Breast epithelium (tissue), 4 donors: ENCODE data around the gene FUBP3. TPM values are rescaled to one million over a fixed set of nuclear protein-coding genes. Genes with fewer than 3 reads are reported as not detected.

Experiments
- DNase-seq, 2 donors: peaks; one replicate each; pipeline ENCODE4 v3.0.0-alpha.2; 2019; ENCODE audit warnings: low spot score in 2 of 2
- H3K27ac ChIP-seq, 2 donors: fragments of 200-600 bp; sonication (generic) in 1 of 2; one replicate each; pipeline ENCODE4 v1.5.1; 2016 to 2019; ENCODE audit warnings: mild to moderate bottlenecking in 1 of 2
- H3K27me3 ChIP-seq, 2 donors: fragments of 200-600 bp; sonication (generic) in 1 of 2; one replicate each; pipeline versions ENCODE4 v1.5.1 to v1.6.0; 2017 to 2019; ENCODE audit warnings: control low read depth in 1 of 2, mild to moderate bottlenecking in 1 of 2
- H3K36me3 ChIP-seq: fragments of 200-600 bp; one replicate; pipeline ENCODE4 v1.5.1; 2019
- H3K4me1 ChIP-seq, 2 donors: fragments of 200-600 bp; sonication (generic); one replicate each; pipeline ENCODE4 v1.5.1; 2016 to 2019; ENCODE audit warnings: control low read depth in 1 of 2
- H3K4me3 ChIP-seq, 3 donors: fragments of 200-600 bp; sonication (generic); 1 replicate in 2 of 3; 2 replicates in 1 of 3; pipeline ENCODE4 v1.5.1; 2016 to 2019; ENCODE audit warnings: mild to moderate bottlenecking in 3 of 3, moderate library complexity in 2 of 3
- H3K9me3 ChIP-seq, 2 donors: fragments of 200-600 bp; sonication (generic) in 1 of 2; one replicate each; pipeline ENCODE4 v1.5.1; 2016 to 2019; ENCODE audit warnings: control low read depth in 1 of 2
- POLR2A ChIP-seq: fragments of 450-650 bp; IDR thresholded peaks from one replicate; pipeline ENCODE4 v1.6.1; 2016; ENCODE audit warnings: antibody characterized with exemption, mild to moderate bottlenecking, moderate library complexity
- POLR2AphosphoS5 ChIP-seq, 3 donors: sonication (generic); formaldehyde crosslinking; IDR thresholded peaks; one replicate each; pipeline ENCODE4 v1.6.1; 2017; ENCODE audit warnings: antibody characterized with exemption in 3 of 3
- intact Hi-C: fragments of 100-400 bp; cut with DNase I; formaldehyde crosslinking; loops from one replicate; pipeline ENCODE4 v1.15.1; 2023; ENCODE audit warnings: low total_unique reads
- total RNA-seq, 3 donors: library from RNA; depleted of rRNA; stranded (reverse); fragments of >200 nt; gene quantifications; one replicate each; pipeline ENCODE4 v1.1.0, GENCODE V29; 2016
- TF ChIP-seq, protein P1 (sequence below), 3 donors: fragments of 450-650 bp; IDR thresholded peaks; one replicate each; pipeline ENCODE4 v1.5.1; 2016 to 2017; ENCODE audit warnings: antibody characterized with exemption in 3 of 3, mild to moderate bottlenecking in 3 of 3, moderate library complexity in 3 of 3

Gene FUBP3
- total RNA-seq, 3 donors from 2014 or later = 36.6 to 42.6 (median 38.7) TPM

DNA sequence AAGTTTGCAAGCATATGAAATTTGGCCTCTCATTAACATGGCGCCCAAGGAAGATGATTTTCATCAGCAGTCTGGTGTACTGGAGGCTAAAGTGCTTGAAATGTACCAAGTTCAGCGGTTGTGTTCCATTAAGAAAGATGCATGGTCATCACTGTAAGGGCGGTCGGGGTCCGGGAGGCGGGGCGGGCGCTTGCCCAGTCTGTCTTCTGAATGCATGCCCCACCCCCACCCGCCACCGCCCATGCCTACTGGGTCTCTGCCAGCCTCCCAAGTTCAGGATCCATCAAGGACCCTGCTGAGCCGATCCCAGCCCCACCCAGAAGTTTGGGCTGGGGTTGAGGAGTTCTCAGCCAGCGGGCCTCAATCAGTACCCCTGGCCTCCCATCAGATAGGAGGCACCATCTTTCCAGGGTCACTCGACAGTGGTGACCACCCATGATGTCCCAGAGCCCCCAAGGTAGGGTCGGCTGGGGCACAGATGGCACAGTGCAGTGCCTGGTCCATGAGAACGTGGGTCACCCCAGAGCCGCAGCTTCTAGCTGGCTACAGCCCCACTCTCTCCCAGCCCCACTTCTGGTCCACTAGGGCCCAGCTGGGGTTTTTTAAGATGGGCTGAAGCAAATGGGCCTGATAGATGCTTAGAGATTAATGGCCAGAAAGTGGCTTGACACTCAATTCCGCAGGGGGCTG is 60.6 kb downstream of the FUBP3 start:
- intact Hi-C loops = no loop called here
- Histone ChIP-seq H3K27ac (no peak overlapping the region), H3K4me3 (no peak overlapping the region), H3K27me3 (no peaks in the 10 kb centered on the region), H3K4me1 (no peaks in the 10 kb centered on the region), H3K36me3 (peaks cover 5% of the 10 kb centered on the region), H3K9me3 (no peaks in the 10 kb centered on the region)
- TF ChIP-seq POLR2A = no peak
- TF ChIP-seq POLR2AphosphoS5 (IDR thresholded peaks at IDR 0.05) = no peak
- TF ChIP-seq, protein P1, sequence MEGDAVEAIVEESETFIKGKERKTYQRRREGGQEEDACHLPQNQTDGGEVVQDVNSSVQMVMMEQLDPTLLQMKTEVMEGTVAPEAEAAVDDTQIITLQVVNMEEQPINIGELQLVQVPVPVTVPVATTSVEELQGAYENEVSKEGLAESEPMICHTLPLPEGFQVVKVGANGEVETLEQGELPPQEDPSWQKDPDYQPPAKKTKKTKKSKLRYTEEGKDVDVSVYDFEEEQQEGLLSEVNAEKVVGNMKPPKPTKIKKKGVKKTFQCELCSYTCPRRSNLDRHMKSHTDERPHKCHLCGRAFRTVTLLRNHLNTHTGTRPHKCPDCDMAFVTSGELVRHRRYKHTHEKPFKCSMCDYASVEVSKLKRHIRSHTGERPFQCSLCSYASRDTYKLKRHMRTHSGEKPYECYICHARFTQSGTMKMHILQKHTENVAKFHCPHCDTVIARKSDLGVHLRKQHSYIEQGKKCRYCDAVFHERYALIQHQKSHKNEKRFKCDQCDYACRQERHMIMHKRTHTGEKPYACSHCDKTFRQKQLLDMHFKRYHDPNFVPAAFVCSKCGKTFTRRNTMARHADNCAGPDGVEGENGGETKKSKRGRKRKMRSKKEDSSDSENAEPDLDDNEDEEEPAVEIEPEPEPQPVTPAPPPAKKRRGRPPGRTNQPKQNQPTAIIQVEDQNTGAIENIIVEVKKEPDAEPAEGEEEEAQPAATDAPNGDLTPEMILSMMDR (IDR thresholded peaks at IDR 0.05) = no peak
- no peak for DNase-seq

DNA sequence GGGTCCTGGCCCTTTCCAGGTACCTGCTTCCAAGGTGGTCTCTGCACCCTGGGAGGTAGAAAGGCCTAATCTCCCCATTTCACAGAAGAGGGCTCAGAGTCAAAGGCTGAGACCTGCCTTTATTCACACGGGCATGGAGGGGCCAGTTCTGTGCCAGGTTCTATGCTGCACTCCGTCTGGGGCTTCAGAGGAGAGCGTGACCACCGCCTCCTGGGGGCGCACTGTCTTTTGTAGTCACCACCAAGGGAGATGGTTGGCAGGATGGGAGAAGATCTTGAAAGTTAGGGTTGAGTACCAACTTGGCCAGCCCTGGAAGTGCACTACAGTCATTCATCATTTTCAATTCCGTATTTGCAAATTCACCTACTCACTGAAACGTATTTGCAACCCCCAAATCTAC is 61.3 kb downstream of the FUBP3 start:
- no peak overlapping the region for H3K4me3 ChIP-seq
- no peaks in the 10 kb centered on the region for H3K27me3 ChIP-seq
- no peaks in the 10 kb centered on the region for H3K4me1 ChIP-seq
- H3K27ac ChIP-seq = no peak overlapping the region
- TF ChIP-seq, protein P1 (IDR thresholded peaks at IDR 0.05) = no peak
- TF ChIP-seq POLR2A (no peak), POLR2AphosphoS5 (IDR thresholded peaks at IDR 0.05) (no peak)
- no peak for DNase-seq
- peaks cover 0 to under 1% of the 10 kb centered on the region in 2 donors for H3K9me3 ChIP-seq
- peaks cover 5% of the 10 kb centered on the region for H3K36me3 ChIP-seq
- intact Hi-C loops = no loop called here

DNA sequence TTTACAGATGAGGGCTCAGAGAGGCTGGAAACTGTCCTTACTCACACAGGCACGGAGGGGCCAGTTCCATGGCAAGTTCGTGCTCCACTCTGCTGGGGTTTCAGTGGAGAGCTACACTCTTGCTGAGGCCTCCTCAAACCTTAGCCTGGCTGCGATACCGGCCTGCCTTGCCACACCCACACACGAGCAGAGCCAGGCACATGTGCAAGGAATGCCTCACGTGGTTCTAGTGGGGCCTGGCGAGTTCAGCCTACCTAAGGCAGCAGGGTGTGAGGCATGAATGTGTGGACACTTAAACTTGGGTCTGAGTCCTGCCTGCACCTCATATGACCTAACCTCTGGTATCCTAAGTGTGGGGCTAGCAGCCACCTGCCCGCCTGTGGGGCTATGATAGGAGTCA is 63.5 kb downstream of the FUBP3 start:
- no peak overlapping the region for H3K4me3 ChIP-seq
- intact Hi-C loops = no loop called here
- H3K4me1 ChIP-seq = no peaks in the 10 kb centered on the region
- H3K36me3 ChIP-seq = no peaks in the 10 kb centered on the region
- TF ChIP-seq, protein P1 (IDR thresholded peaks at IDR 0.05) = no peak
- TF ChIP-seq POLR2AphosphoS5 (IDR thresholded peaks at IDR 0.05) = no peak
- no peak for DNase-seq
- H3K27ac ChIP-seq = no peak overlapping the region
- H3K27me3 ChIP-seq = no peaks in the 10 kb centered on the region
- peaks cover 0 to 10% of the 10 kb centered on the region in 2 donors for H3K9me3 ChIP-seq

DNA sequence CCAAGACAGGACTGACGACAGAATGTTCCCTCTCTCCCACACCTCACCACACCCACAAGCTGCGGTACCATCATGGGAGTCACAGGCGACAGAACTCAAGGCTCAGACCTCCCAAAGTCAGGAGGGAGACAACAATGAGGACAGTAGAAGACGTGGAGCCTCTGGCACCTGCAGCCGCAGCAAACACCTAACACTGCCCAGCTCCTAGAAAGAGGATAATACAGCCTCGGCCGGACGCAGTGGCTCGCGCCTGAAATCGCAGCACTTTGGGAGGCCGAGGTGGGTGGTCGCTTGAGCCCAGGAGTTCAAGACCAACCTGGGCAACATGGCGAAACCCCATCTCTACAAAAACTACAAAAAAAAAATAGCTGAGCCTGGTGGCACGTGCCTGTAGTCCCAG is 71.8 kb downstream of the FUBP3 start:
- intact Hi-C loops = no loop called here
- TF ChIP-seq POLR2A = no peak
- peaks cover 0 to 9% of the 10 kb centered on the region in 2 donors for H3K27me3 ChIP-seq

DNA sequence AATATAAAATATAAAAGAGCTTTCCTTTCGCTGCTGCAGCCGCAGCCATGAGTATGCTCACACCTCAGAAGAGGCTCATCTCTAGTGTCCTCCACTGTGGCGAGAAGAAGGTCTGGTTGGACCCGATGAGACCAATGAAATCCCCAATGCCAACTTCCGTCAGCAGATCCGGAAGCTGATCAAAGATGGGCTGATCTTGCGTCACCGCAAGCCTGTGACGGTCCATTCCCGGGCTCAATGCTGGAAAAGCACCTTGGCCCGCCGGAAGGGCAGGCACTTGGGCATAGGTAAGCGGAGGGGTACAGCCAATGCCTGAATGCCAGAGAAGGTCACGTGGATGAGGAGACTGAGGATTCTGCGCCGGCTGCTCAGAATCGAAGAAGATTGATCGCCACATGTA is 72.4 kb downstream of the FUBP3 start:
- Histone ChIP-seq H3K4me3 (no peak overlapping the region), H3K36me3 (no peaks in the 10 kb centered on the region), H3K4me1 (no peaks in the 10 kb centered on the region), H3K9me3 (no peaks in the 10 kb centered on the region), H3K27ac (no peak overlapping the region), H3K27me3 (peaks cover 0 to 12% of the 10 kb centered on the region in 2 donors)
- TF ChIP-seq POLR2AphosphoS5 (IDR thresholded peaks at IDR 0.05) = no peak
- TF ChIP-seq, protein P1 (IDR thresholded peaks at IDR 0.05) = no peak
- no peak for TF ChIP-seq POLR2A
- no peak for DNase-seq
- intact Hi-C loops = no loop called here

More for the DNA sequence above, 71.8 kb downstream of the FUBP3 start:
- no peak overlapping the region for H3K4me3 ChIP-seq
- no peaks in the 10 kb centered on the region for H3K4me1 ChIP-seq
- DNase-seq = no peak
- H3K27ac ChIP-seq = no peak overlapping the region
- peaks cover 0 to 4% of the 10 kb centered on the region in 2 donors for H3K9me3 ChIP-seq
- H3K36me3 ChIP-seq = no peaks in the 10 kb centered on the region
